HepG2 (cell line): ENCODE results near the gene TSPAN8.

Source experiments
- JUND ChIP-seq: sonication (generic); formaldehyde crosslinking; IDR thresholded peaks from 2 replicates; pipeline ENCODE4 v1.8.0; 2022; ENCODE audit warnings: mild to moderate bottlenecking, missing genetic modification reagents
- MXD4 ChIP-seq: IDR thresholded peaks from 2 replicates; pipeline ENCODE4 v1.6.1; 2016; ENCODE audit warnings: mild to moderate bottlenecking, missing biosample characterization, missing genetic modification reagents
- POLR2AphosphoS5 ChIP-seq: IDR thresholded peaks from 2 replicates; pipeline ENCODE4 v1.6.1; 2012; ENCODE audit warnings: low read depth, low read length
- RELA ChIP-seq: sonication (generic); formaldehyde crosslinking; IDR thresholded peaks from 2 replicates; pipeline ENCODE4 v1.4.0; 2020; ENCODE audit warnings: missing genetic modification reagents
- REST ChIP-seq, 2 experiments: IDR thresholded peaks; 2 replicates each; pipeline ENCODE4 v1.6.1; 2011 to 2012; ENCODE audit warnings: low read length in 2 of 2, borderline replicate concordance in 1 of 2, low read depth in 1 of 2, mild to moderate bottlenecking in 1 of 2, moderate library complexity in 1 of 2
- TF ChIP-seq, protein P1 (sequence below): sonication (generic); IDR thresholded peaks from 2 replicates; pipeline ENCODE4 v1.6.1; 2016; ENCODE audit warnings: low read depth, borderline replicate concordance

DNA sequence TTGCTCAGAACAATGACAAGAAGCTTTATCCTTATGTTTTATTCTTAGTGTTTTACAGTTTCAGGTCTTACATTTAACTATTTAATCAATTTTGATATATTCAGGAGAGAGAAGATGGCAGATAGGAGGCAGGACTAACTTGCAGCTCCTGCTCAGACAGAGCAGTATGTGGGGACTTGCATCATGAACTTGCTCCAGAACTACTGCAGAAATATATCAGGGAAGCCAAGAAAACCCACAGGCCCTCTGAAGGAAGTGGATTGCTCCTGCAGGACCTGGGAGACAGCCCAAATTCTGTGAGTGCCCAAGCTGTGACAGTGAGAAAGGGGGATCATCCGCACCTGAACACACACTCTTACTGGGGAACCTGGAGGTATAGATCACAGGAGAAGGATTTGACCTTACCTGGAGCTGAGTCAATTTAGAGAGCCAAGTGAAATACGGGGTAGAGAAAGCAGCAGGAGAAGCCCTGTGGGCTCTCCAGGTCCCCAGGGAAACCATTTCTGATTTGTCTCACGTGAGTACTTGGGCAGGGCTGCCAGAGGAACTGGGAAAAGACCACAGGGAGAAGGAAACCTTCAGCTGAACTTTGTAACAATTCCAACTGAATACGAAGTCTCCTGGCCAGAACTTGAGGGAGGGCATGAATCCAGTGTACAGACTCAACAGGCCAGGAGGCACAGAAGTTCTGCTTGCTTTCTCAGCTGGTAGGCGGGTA lies 28.9 kb upstream of the TSPAN8 start:
- TF ChIP-seq REST (IDR thresholded peaks at IDR 0.05; ENCODE audit: borderline replicate concordance in 1 of 2, low read depth in 1 of 2, low read length in 2 of 2): no peak
- TF ChIP-seq JUND (CRISPR knock-in tag): no peak
- no peak for TF ChIP-seq POLR2AphosphoS5
- TF ChIP-seq, protein P1, sequence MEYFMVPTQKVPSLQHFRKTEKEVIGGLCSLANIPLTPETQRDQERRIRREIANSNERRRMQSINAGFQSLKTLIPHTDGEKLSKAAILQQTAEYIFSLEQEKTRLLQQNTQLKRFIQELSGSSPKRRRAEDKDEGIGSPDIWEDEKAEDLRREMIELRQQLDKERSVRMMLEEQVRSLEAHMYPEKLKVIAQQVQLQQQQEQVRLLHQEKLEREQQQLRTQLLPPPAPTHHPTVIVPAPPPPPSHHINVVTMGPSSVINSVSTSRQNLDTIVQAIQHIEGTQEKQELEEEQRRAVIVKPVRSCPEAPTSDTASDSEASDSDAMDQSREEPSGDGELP: no peak
- no peak for TF ChIP-seq MXD4 (CRISPR knock-in tag)
- TF ChIP-seq RELA (CRISPR knock-in tag): no peak
